ENCODE data around the gene MACROD2.

- TF ChIP-seq POLR2A (IDR thresholded peaks at IDR 0.05): no peak
- no peak for TF ChIP-seq CTCF (IDR thresholded peaks at IDR 0.05)
These were observed 960.1 kb downstream of the MACROD2 start for GRCh38 chr20:14955399-14955798.
